NT2/D1 (cell line): ENCODE results near the gene SRGAP2B.
"Not testable (repeated sequence)": the region's sequence is repeated elsewhere in the genome, so short reads cannot be mapped to it uniquely, and the experiment has no call there.

Experiments
- SUZ12 ChIP-seq: IDR thresholded peaks from 2 replicates; pipeline ENCODE4 v1.6.1; 2011; ENCODE audit not compliant: insufficient read length, insufficient read depth; ENCODE audit errors: extremely low read depth
- YY1 ChIP-seq: IDR thresholded peaks from 2 replicates; pipeline ENCODE4 v1.6.1; 2011; ENCODE audit not compliant: insufficient read length, insufficient read depth
- ZNF274 ChIP-seq: IDR thresholded peaks from 2 replicates; pipeline ENCODE4 v1.6.1; 2011; ENCODE audit warnings: mild to moderate bottlenecking, low read depth, low read length

DNA sequence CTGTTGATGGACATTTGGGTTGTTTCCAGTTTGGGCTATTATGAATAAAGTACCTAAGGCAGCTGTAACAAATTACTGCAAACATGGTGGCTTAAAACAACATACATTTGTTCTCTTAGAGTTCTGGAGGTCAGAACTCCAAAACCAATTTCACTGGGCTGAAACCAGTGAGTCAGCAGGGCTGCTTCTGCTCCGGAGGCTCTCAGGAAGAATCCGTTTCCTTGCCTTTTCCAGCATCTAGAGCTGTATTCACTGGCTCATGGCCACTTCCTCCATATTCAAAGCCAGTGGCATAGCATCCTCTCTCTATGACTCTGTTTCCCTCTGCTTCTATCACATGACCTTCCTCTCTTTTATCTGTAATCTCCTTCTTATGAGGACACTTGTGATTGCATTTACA, 146.7 kb downstream of the SRGAP2B start:
- not testable (repeated sequence) for TF ChIP-seq ZNF274, YY1, SUZ12
